Measurements from ENCODE around the gene ZNF132.

DNA sequence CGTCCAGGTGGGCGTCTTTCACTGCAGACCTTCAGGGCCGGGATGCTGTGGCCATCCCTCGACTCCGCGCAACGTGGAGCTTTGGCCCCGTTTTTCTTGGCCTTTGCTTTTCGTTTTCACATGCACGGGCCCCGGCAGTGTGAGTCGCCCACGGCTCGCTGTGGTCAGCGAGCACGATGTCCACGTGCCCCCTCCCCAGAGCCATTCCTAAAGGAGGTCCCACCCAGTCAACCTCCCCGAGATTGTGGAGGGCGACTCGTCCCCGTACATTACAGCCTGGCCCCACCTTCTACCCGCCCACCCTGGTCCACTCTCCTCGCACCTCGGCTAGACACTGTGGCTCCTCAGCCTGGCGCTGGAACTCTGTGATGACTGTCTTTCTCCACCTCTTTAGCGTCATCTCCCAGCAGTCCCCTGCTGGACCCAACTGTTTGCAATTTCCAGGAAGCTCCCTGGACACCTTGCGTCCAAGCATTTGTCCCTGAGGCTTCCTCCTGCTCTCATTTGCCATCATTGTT is 36.6 kb upstream of the ZNF132 start:
- TF ChIP-seq POLR2A (IDR thresholded peaks at IDR 0.05) (no peak), CTCF (IDR thresholded peaks at IDR 0.05) (no peak), POLR2AphosphoS5 (IDR thresholded peaks at IDR 0.05) (no peak), EP300 (IDR thresholded peaks at IDR 0.05) (no peak)
